HG03469 (cell line): ENCODE measurements around the gene CYP2D6.
"Not testable (repeated sequence)": the region's sequence is repeated elsewhere in the genome, so short reads cannot be mapped to it uniquely, and the experiment has no call there.

ENCODE experiments used
- ATAC-seq: cut with Tn5 transposase; IDR thresholded peaks from one replicate; pipeline ENCODE4 v1.9.1; 2021; ENCODE audit warnings: mild to moderate bottlenecking, moderate library complexity, moderate number of reproducible peaks; ENCODE audit not compliant: unreplicated experiment

The CYP2D6 gene

DNA sequence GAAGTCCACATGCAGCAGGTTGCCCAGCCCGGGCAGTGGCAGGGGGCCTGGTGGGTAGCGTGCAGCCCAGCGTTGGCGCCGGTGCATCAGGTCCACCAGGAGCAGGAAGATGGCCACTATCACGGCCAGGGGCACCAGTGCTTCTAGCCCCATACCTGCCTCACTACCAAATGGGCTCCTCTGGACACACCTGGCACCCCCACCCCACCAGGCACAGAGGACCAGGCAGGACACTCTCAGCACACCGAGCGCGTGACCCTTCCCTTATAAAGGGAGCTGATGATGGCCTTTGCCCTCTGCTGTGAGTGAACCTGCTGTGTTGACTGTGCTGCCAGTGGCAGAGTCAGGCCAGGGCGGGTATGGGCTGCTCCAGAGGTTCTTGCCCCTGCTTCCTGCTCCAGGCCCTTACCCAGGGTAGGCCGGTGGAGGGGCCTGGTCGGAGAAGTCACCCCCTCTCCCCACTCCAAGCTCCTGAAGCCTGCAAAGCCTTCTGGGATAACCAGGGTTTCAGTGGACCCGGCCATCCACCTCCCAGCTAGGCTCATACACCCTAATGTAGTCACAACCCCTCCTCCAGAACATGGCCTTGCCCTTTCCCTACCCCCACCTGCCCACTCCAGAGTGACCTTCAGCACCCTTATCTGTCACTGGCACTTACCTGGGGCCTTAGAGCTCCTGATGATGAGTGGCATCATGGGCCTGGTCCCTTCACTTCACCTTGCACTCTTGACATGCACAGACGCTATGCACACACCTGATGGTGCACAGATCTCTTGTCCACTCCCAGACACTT is at the start of gene CYP2D6:
TSS of gene CYP2D6 (minus strand) at position 172 of the 793 bp plus-strand sequence. CDS start at position 153, 19 bp downstream.
- not testable (repeated sequence) for ATAC-seq

DNA sequence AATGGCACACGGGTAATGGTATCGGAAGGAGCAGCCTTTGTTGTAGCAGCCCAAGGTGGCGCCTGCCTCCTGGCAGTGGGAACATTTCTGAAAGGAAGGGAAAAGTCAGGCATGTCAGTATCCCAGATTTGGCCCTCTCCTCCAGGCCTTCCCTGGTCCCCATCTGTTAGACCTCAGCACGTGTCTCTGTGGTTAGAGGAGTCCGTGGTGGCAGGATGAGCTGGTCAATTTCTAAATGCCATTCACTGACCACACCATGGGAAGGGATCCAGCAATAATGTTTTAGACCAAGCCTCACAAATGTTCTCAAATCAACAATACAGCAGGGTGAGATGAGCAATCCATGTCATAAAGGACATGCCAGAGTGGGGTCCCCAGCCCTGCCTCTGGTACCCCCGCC is 49.0 kb upstream of the CYP2D6 start:
- ATAC-seq = no peak

DNA sequence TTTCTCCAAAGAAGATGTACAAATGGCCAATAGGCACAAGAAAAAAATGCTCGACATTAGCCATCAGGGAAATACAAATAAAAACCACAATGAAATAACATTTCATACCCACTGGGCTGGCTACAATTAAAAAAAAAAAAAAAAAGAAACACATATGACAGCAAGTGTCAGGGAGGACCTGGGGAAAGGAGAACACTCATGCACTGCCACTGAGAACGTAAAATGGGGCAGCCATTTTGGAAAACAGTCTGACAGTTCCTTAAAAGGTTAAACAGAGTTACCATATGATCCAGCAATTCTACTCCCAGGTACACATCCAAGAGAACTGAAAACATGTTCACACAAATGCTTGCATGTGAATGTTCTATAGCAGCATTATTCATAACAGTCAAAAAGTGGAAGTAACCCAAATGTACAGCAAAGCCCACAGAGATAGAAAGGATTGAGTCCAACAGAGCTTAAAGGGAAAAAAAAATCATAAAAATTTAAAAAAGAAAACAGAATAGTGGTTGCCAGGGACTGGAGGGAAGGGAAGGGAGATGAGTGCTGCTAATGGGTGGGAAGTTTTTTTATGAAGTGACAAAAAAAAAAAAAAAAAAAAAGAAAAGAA is 48.4 kb upstream of the CYP2D6 start:
- no peak for ATAC-seq

DNA sequence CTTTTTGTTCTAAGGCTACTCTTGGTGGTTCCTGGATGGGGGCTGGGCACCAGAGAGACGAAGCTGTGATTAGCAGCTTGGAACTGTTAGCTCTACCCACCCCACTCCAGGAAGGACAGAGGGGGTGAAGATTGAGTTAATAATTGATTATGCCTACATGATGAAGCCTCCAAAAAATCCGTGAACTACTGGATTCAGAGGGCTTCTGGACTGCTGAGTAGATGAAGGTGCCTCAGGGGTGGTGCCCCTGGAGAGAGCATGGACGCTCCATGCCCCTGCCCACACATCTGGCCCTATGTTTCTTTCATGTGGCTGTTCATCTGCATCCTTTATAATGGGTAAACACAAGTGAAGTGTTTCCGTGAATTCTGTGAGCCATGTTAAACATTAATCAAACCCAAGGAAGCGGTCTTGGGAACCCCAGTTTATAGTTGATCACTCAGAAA is 47.3 kb upstream of the CYP2D6 start:
- no peak for ATAC-seq

DNA sequence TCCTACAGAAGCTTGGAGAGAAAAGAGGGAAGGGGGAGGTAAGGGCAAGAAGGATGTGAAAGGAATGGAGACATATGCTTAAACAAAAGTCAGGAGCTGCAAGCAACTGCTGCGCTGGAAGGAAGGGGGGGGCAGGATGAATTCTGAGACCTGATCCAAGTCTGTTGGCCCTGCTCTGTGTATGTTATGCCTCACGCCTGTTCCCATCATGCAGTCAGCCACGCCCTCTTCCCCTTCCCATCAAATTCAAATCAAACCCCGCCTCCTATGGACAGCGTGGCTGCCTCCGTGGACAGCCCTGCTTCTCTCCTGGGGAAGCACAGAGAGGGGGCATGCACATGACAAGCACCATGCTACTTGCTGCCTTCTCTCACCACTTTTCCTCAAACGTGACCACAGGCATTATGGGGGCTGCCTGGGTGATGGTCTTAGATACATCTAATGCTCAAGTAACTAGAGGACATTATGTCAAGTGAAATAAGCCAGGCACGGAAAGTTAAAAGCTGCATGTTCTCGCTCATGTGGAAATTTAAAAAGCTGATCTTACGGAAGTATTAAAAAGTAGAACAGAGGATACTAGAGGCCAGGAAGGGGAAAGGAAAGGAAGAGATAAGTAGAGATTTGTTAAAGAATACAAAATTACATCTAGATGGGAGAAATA is 45.8 kb upstream of the CYP2D6 start:
- ATAC-seq = no peak

DNA sequence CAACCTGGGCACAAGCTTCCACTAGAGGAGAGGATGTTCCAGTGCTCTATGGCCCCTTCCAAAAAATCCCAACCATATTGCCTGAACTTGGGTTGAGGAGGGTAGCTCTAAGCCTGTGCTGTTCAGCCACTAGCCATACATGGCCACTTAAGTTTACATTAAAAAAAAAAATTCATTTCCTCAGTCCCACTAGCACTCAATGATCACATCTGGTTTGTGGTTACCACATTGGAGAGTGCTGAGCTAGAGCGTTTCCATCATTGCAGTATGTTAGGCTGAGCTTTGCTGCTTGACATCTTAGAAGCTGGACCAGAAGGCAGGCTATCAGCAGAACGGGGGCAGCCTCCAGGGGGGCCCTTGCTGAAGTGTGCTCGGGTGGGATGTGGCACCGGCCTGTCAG is 43.5 kb upstream of the CYP2D6 start:
- ATAC-seq = no peak

DNA sequence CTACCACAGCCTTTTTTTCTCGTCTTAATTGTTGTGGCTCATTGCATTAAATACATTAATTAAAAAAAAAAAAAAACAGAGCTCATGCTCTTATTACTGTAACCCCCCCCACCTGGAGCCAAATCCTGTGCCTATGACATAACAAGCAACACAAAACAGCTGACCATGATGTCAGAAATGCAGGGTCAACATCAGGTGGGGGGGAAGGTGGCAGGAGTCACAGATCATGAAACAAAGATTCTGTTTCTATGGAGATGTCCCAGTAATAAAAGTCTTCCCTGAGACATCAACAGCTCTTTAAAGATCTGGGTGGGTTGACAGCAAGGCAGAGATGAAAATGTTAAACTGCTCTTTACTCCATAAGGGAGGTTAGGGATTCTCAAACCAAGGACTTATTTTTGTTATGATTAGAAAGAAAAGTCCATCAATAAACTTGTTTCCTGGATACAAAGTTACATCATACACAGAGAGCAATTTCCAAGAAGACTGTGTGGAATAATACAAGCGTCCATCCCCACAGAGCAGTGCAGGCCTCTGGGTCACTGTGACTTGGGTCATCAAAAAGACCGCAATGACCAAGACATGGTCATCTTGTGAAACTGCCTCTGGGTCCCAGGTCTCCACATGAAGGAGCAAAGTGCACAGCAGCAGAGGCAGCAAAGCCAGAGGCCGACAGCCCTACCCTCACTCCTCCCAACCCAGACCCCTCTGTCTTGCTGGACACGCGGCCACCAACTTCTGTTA is 42.7 kb upstream of the CYP2D6 start:
- no peak for ATAC-seq

DNA sequence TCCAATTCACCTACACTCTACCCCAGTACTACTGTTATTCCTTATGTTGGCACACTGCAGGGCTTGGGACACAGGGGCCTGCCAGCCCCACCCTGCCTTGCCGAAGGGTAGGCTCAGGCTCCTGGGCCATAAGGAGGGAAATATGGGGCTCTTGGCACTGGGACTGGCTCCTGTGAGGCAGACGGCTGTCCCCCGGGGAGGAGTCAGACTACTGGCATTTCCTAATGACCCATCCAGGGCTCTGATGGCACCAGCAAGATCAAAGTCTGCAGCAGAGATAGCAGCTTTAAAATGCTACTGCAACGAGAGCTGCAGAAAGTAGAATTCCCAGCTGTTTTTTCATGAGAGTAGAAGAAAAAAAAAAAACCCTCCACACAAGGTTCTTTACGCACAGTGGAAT is 42.2 kb upstream of the CYP2D6 start:
- no peak for ATAC-seq

DNA sequence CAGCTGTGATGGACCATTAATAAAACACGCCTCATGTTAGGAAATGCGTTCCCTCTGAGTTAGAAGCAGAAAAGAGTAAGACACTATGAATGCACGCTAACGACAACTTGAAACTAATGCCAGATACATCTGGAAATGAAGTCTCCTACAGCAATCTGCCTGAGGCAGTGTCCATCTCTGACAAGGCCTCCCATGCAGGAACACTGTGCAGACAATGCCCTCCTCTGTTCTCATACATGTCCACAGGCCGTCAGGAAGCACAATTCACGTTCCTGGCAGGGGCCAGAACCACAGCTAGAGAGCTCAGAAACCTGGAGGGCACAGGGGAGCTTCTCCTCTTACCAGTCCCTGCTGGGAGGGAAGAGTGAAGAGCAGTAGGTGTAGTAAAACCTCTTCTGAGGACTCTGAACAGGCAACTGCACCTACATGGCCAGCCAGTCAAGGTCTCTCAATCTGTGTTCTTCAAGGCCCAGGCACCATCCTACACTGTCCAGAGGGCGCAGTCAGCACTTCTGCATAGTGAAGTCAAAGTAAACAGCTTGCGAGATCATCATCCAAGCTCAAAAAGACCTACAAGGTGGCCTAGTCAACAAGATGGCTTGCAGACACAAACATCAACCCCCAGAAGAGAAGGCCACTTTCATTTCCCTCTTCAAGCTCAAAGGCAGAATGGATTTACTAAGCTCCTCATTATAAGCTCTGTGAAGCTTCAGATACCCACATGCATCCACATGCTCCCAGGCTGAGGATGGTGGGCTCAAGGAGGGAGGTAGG is 41.5 kb upstream of the CYP2D6 start:
- ATAC-seq = no peak

DNA sequence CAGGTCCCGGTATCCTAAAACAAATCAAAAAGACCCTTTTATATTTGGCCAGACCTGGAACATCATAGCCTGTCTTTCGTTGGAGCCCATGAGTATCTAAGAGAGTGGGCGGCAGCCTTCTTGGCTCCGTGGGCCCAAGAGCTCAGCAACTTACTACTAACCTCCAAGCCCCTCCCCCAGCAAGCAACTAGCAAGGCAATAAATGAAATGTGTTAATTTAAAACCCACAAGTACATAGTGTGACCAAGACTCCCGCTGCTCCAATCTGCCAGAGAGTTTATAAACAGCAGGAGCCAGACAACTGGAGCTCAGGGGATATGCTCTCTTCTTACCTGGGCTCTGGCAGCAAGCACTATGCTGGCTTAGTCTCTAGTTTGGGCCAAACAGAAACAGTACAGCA is 40.8 kb upstream of the CYP2D6 start:
- ATAC-seq = no peak

DNA sequence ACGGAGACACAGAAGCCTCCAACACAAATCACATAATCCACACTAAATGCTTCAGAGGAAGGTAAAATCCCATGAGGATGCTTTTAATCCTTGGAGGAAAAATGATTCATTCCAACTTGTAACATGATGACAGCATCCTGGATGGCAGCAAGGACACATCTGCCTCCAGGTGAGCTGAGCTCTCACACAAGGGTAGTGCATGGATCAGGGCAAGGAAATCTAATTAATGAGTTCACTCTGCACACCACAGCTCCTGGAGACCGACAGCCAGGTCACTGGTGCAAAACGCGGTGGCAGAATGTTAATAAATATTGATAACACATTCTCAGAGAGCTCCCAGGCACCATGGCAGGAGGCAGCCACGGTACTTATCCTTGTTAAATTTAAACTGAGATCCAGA is 40.3 kb upstream of the CYP2D6 start:
- no peak for ATAC-seq

DNA sequence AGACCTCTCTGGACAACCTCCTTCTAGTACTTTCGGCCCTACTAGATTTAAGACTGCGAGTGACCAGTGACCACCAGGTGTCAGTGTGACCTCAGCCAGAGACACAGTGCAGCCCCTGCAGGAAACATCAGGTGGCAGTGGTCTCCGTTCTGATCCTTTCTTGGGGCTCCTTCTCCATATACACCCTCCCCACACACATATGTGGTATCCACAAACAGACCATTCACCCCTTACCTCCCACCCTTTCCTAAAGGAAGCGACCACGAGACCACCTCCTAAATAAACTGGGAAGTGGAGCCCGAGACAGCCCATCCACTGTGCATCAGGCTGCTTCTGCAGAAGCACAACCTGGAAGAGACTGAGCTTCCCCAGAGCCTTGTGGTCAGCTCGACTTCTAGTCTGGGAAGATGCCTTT is 38.5 kb upstream of the CYP2D6 start:
- ATAC-seq = no peak

DNA sequence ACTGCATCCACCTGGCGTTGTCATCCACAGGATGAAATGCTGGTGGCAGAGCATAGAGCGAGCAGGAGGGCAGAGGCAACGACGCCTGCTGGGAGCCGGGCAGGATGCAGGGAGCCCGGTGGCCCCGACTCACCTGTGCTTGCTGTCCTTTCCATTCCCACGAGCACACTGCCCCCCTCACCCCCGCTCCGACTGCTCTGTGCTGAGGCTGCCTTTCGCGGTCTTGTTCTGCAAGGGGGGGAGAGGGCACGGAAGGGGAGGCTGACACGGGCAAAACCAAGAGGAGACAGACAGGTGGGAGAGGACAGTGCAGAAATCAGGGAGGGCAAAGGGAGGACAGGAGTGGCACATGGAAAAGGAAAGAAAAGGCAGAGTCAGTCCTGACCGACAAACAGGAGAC is 37.9 kb upstream of the CYP2D6 start:
- ATAC-seq = no peak

DNA sequence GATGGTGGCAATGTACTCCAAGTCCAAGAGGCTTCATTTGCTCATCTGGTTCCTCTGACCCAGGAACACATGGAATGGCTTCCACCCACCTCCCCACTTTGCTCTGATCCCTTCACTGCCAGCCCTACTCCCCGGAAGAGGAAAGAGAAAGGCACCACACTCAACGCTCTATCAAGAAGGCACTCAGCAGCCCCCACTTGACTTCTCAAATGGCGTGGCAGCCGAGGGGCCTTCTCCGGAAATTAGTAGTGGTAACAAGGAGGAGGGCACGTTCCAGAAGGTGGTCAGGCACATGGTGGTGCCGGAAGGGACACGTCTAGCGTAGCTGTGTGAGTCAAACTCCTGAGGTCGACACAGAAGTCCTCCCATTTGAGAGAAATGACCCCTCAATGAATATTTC is 36.5 kb upstream of the CYP2D6 start:
- ATAC-seq = no peak

DNA sequence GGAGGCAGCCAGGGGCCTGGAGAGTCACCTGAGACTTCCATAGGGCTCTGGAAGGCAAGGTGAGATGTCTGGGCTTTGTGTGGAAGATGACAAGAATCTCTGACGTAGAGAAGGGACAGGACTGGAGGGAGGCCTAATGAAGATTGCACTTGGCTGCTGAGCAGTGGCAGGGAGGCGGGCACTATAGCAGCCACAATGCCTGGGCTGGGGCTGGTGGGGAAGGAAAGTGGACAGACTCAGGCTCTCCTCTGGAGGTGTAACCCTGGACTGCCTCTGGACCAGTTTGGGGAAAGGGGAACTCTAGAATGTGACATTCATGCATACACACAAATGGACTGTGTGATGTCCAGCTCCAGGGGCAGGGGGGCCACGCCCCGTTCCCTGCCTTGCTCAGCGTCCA is 34.3 kb upstream of the CYP2D6 start:
- ATAC-seq = no peak

DNA sequence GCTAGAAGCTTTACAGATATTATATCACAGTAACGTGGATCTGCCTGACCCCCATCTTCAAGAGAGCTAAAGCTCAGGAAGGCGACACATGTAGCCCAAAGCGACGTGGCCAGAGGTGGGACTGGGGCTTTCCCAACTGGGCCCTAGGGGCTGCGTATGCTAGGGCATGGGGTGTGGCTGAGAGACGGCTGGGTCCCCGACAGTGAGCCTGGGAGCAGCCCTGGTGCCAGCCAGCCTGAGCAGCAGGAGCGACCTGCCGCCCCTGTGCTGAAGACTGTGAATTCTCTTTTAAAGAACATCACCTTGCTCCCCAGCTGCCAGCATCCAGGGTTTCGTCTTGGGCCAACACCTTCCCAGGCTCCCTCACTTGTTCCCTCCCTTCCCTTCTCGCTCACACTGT is 32.9 kb upstream of the CYP2D6 start:
- ATAC-seq = no peak

DNA sequence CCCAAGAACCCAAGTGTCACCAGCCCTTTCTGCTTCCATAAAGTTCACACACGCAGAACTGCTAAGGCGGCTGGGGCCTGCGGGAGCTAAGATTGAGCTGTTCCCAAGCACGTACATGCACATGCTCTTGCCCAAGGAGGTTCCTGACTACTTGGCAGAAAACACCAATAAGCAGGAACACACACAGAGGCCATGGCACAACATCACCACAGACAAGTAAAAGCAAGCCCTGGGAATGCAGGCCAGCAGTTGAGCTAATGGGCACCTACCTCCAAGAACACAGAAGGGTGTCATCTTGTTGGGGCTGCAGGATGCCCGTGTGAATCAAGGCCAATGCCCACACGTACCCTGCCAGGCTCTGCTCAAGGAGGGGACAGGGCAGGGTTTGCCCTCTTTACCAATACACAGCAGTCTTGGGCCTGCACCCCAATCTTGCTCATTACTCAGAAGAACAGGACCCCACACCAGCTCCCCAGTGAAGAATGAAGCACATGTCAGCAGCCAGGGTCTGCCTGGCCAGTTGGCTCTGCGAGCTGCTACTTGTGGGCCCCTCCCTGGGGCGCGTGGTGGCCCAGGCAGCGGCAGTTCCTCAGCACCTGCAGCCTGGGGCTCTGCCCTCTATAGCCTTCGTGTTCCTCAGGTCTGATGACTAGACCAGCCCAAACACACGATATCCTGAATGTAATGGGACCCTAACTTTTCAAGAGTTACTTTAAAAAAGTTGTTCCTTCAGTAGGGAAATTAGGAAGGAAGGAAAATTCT is 32.3 kb upstream of the CYP2D6 start:
- ATAC-seq = no peak

DNA sequence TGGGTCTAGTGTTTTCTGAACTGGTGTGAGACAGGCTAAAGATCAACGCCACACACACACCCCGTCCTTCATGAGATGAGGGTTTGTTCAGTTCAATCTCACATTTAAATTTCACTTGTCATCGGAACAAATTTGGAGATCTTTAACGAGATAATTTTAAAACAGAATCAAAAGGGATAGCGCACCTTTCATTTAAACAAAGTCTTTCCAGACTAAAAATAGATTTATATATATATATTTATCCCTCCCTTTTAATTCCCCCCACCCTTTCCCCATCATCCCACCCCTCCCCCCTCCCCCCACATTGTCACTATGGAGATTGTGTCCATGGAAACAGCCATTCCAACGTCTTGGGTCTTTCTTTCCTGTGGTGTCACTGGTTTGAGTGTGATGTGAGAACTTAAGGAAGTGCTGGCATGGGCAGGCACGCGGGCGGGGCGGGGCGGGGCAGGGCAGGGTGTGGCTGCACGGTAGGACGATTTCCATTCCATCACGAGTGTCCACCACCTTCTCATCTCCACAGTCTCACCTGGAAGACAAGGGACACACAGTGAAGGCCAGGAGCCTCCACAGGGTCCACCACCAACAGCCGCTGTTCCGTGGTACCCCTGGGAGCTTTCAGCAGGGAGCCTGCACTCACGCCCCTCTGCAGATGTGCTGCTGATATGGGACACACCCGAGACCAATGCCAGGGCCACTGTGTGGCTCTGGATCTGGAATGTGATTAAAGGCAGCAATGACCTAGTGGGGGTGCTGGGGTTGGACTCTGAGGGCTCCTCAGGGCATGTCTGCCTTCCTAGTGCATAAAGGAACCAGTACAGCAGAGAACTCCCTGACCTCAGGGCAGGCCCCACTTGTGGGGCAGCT is 30.5 kb upstream of the CYP2D6 start:
- no peak for ATAC-seq

DNA sequence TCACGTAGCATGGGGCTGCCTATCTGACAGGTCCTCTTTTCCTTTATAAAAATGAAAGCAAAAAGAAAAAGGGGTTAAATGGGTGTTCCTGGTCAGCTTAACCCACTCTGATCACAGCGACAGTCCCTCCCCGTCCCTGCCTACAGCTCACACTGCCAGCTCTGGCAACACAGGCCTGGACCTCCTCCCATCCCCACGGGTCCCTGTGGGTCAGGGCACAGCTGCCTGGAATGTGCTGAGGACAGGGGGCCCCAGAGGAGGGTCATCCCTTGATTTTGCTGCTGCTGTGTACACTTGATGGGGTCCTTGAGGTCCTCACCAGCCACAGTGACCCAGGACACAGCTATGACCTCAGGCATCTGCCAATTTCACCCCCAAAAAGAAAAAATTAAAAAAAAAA is 29.6 kb upstream of the CYP2D6 start:
- ATAC-seq = no peak
